NCI-H526 (cell line): ENCODE results near the gene CYP3A4.
"Not testable (repeated sequence)": the region's sequence is repeated elsewhere in the genome, so short reads cannot be mapped to it uniquely, and the experiment has no call there.

Experiments used
- DNase-seq, 2 experiments: peaks; one replicate each; lab custom pipeline; 2025; lab: John Stamatoyannopoulos, UW

CYP3A4 gene

GRCh38 chr7:99784007-99784406, at the start of gene CYP3A4:
Gene CYP3A4, minus strand, starts transcription at chr7:99784184. Its CDS starts 103 bp downstream, at chr7:99784081.
- DNase-seq = no peak

- DNase-seq = no peak
Observed at GRCh38 chr7:99833289-99833877, 49.4 kb upstream of the CYP3A4 start.

- no peak for DNase-seq
Observed at GRCh38 chr7:99831595-99831994, 47.6 kb upstream of the CYP3A4 start.

DNA sequence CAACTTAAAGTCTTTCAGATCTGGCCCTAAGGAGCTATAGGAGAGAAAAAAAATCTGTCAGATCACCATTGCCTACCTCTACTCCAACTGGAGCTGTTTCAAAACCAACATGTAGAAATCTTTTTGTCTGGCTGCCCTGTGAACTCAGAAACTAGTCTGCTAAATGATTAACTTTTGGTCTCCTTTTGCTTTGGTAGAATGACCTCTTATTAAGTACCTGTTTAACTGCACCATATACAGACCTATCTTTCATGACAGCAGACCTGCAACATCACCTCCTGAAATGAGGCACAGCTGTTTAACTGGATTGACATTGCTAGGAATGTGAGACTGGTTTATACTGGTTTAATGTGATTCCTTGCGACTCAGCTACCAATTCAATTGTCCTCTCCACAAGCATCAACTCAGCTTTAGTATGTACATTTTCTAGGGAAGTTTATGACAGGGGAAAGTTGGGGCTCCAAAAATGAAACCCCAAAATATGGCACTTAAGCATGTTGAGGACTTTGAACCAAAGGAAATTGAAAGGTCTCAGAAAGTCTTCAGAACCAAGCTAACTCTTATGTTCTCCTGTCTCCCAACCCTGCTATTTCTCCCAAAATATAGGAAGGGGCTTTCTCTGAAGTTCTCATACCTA, 45.7 kb upstream of the CYP3A4 start:
- no peak for DNase-seq

- no peak for DNase-seq
Observed at GRCh38 chr7:99828811-99829210, 44.8 kb upstream of the CYP3A4 start.

GRCh38 chr7:99827040-99827778, 43.2 kb upstream of the CYP3A4 start:
- DNase-seq = no peak

GRCh38 chr7:99825873-99826272, 41.9 kb upstream of the CYP3A4 start:
- no peak for DNase-seq

- no peak for DNase-seq
Observed at GRCh38 chr7:99825452-99825851, 41.5 kb upstream of the CYP3A4 start.

DNA sequence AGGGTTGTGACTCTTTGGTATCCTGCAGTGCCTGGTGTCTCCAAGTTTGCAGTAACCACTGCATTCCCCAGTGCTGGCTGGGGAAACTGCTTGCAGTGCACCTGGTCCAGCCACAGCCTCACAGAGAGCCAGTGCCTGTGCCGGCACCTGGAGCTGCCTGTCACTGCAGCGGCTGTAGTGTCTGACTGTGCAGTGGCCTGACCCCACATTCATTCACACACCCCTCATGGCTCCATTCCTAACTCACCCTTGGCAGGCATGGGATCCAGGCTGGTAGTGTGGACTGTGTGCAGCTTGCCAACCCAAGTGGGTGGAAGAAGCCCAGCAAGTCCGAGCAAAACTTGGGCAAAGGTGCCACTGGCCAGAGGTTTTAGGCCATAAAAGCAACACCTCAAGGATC, 40.1 kb upstream of the CYP3A4 start:
- no peak for DNase-seq

DNA sequence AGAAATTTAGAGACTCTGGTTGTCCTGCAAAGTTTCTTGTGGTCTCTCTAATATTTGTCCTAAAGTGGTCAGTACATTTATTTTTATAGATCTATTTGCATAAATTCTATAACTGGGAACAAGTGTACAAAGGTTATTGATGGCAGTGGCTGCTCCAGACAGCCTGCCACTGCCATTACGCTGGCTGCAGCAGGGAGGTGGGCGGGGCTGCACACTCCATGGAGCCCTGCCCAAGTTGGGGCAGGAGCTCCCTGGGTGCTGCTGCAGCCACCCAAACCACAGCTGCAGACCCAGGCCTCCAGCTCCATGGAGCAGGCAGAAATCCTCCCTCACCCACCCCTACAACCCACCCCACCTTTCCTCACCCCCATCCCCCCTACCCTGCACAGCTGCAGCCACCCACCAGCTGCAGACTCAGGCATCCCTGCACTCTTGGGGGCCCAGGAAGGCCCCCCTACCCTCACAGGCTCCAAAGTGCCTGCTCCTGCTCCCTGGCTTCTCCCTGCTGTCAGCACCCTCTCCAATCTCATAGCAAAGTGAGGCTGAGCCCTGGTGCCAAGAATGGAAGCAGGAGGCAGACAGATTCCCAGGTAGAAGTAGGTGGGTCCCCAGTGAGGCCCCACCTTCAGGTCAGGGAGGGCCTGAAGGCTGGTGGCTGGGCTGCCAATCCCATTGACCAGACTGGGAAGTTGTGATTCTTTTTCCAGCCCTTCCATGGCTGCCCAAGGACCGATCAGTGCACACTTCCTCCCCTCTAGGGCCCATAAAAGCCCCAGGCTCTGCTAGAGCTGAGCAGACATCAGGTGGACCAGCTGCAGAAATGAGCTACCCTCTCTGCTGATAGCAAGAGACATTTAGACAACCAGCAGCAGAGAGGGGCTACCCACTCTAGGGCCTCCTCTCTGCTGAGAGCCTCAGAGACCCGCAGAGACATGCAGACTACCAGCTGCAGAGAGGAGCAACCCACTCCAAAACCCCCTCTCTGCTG, 39.0 kb upstream of the CYP3A4 start:
- DNase-seq = peak in 1 of 2 experiments; percentile 56

- no peak for DNase-seq
Observed at GRCh38 chr7:99820408-99821027, 36.5 kb upstream of the CYP3A4 start.

DNA sequence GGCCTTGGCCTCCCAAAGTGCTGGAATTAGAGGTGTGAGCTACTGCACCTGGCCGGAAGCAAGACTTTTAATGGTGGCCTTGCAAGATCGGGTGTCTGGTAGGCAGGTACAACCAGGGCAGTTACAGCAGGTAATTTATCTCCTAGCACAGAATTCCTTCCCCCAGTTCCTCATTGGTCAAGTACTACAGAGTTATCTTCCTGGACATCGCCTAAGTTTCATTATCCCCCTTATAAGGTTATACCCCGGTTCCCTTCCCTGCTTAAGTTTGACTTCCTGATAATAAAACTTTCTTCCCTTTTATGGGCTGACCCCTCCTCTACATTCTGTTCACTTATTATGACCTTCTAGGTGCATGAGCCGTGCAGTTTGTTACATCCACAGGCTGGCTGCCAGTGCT, 24.8 kb upstream of the CYP3A4 start:
- DNase-seq = no peak

DNA sequence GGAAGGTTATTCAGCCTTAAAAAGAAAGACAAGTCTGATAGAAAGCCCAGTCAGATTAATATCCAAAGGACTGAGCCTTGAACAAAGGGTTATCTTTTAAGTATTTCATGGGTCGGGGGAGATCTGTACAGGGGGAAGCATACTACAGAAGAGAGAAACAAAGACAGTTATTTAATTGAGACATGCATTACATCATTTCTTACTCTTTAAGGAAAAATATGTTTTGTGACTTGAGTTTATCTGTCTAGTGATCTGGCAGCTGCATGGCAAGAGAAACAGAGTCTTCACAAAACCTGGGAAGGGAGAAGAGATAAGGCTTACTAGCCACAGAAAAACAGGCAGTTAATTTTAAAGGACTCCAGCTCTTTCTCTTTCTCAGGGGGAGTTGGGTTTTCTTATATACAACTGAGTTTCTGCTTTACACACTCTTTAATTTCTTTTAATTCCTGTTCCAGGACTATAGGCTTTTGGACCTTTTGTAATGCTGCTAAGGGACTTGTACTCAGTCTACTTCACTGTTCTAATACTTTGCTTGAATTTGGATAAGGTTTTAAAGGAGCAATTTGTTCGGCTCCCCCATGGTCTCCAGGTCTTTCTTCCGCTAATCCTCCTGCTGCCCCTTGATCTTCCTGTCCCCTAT, 23.0 kb upstream of the CYP3A4 start:
- DNase-seq = no peak

DNA sequence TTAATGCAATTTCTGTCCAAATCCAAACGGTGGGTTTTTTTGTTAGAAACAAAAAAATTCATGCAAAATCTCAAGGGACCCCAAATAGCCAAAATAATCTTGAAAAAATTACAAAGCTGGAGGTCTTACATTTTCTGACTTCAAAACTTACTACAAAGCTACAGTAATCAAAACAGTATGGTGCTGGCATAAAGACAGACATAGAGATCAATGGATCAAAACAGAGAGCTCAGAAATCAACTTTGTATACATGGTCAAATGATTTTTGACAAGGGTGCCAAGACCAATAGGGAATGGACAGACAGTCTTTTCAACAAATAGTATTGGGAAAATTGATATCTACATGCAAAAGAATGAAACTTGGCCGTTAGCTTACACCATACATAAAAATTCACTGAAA, 21.7 kb upstream of the CYP3A4 start:
- DNase-seq = no peak

DNA sequence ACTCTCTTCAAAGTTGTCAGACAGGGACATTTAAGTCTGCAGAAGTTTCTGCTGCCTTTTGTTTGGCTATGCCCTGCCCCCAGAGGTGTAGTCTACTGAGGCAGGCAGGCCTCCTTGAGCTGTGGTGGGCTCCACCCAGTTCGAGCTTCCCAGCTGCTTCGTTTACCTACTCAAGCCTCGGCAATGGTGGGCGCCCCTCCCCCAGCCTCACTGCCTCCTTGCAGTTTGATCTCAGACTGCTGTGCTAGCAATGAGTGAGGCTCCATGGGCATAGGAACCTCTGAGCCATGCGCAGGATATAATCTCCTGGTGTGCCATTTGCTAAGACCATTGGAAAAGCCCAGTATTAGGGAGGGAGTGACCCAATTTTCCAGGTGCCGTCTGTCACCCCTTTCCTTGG, 19.1 kb upstream of the CYP3A4 start:
- not testable (repeated sequence) for DNase-seq

DNA sequence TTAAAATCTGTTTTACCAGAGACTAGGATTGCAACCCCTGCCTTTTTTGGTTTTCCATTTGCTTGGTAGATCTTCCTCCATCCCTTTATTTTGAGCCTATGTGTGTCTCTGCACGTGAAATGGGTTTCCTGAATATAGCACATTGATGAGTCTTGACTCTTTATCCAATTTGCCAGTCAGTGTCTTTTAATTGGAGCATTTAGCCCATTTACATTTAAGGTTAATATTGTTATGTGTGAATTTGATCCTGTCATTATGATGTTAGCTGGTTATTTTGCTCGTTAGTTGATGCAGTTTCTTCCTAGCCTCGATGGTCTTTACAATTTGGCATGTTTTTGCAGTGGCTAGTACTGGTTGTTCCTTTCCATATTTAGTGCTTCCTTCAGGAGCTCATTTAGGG, 17.4 kb upstream of the CYP3A4 start:
- not testable (repeated sequence) for DNase-seq

GRCh38 chr7:99798972-99799371, 15.0 kb upstream of the CYP3A4 start:
- no peak for DNase-seq

DNA sequence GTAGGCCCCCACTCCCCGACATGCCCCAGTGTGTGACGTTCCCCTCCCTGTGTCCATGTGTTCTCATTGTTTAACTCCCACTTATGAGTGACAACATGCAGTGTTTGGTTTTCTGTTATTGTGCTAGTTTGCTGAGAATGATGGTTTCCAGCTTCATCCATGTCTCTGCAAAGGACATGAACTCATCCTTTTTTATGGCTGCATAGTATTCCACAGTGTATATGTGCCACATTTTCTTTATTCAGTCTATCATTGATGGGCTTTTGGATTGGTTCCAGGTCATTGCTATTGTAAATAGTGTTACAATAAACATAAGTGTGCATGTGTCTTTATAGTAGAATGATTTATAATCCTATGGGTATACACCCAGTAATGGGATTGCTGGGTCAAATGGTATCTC, 11.9 kb upstream of the CYP3A4 start:
- DNase-seq = not testable (repeated sequence)

GRCh38 chr7:99794585-99795502, 10.9 kb upstream of the CYP3A4 start:
- DNase-seq = no peak

DNA sequence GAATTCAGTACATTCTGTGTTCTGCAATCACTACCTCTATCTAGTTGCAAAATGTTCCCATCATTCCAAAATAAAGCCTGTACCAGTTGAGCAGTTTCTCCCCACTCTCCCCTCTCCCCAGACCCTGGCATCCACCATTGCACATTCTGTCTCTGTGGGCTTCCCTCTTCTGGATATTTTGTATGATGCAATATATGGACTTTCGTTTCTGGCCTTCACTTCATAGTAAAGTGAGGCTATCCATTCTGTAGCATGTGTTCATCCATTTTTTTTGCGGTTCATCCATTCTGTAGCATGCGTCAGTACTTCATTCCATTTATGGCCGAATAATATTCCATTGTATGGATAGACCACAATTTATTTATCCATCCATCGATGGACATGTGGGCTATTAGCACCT, 9.5 kb upstream of the CYP3A4 start:
- no peak for DNase-seq
